Neutrophil (primary cell): ENCODE measurements around the gene TMIE.

ENCODE experiments used
- H3K27ac ChIP-seq: fragments of 200-600 bp; sonication (generic); 2 replicates; pipeline ENCODE4 v1.5.1; 2016; ENCODE audit warnings: mild to moderate bottlenecking, moderate library complexity
- H3K27me3 ChIP-seq: fragments of 200-600 bp; sonication (generic); 2 replicates; pipeline ENCODE4 v1.6.0; 2016; ENCODE audit warnings: mild to moderate bottlenecking
- H3K36me3 ChIP-seq: fragments of 200-600 bp; sonication (generic); 2 replicates; pipeline ENCODE4 v1.5.1; 2017
- H3K4me1 ChIP-seq, 2 experiments: fragments of 200-600 bp in 1 of 2; sonication (generic) in 1 of 2; 1 replicate in 1 of 2; 2 replicates in 1 of 2; pipeline versions ENCODE4 v1.5.1 to v1.6.1; 2013 to 2016; ENCODE audit warnings: low read depth in 1 of 2, low read length in 1 of 2, mild to moderate bottlenecking in 1 of 2, moderate library complexity in 1 of 2; ENCODE audit not compliant: control insufficient read depth in 1 of 2, insufficient read depth in 1 of 2
- H3K4me3 ChIP-seq, 2 experiments: fragments of 200-600 bp in 1 of 2; sonication (generic) in 1 of 2; 1 replicate in 1 of 2; 2 replicates in 1 of 2; pipeline ENCODE4 v1.5.1; 2013 to 2016; ENCODE audit warnings: low read depth in 1 of 2, low read length in 1 of 2, mild to moderate bottlenecking in 1 of 2, moderate library complexity in 1 of 2
- H3K9me3 ChIP-seq: fragments of 200-600 bp; sonication (generic); 2 replicates; pipeline ENCODE4 v1.5.1; 2016
- CTCF ChIP-seq: fragments of 200-600 bp; sonication (generic); IDR thresholded peaks from 2 replicates; pipeline ENCODE4 v1.5.1; 2016; ENCODE audit warnings: antibody characterized with exemption

Gene TMIE

DNA sequence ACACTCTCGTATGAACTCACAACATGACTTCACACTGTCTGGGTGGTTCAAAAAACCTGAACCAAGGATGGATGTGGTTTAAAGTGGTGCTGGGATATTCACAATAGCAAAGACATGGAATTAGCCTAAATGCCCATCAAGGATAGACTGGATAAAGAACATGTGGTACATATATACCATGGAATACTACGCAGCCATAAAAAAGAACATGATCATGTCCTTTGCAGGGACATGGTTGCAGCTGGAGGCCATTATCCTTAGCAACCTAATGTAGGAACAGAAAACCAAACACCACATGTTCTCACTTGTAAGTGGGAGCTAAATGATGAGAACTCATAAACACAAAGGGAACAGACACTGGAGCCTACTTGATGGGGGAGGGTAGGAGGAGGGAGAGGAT, 19.8 kb downstream of the TMIE start:
- TF ChIP-seq CTCF = no peak
- H3K27ac ChIP-seq = no peak overlapping the region
- H3K4me3 ChIP-seq = no peak overlapping the region
- peaks cover 27% of the 10 kb centered on the region for H3K27me3 ChIP-seq
- no peaks in the 10 kb centered on the region for H3K4me1 ChIP-seq
- H3K36me3 ChIP-seq = no peaks in the 10 kb centered on the region
- H3K9me3 ChIP-seq = no peaks in the 10 kb centered on the region

DNA sequence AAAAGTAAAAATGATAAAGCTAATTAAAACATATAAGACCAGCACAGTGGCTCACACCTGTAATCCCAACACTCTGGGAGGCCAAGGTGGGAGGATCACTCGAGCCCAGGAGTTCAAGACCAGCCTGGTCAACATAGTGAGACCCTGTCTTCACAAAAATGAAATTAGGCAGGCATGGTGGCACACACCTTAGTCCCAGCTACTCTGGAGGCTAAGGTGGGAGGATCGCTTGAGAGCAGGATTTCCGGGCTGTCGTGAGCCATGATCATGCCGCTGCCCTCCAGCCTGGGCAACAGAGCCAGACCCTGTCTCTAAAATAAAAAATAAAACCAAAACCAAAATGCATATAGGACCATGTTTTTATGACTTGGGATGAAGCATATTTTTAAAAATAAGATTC, 21.3 kb downstream of the TMIE start:
- peaks cover 27% of the 10 kb centered on the region for H3K27me3 ChIP-seq
- no peaks in the 10 kb centered on the region for H3K9me3 ChIP-seq
- H3K4me1 ChIP-seq = no peaks in the 10 kb centered on the region
- H3K36me3 ChIP-seq = no peaks in the 10 kb centered on the region
- no peak overlapping the region for H3K4me3 ChIP-seq
- no peak overlapping the region for H3K27ac ChIP-seq
- no peak for TF ChIP-seq CTCF

- TF ChIP-seq CTCF = no peak
- Histone ChIP-seq H3K36me3 (no peaks in the 10 kb centered on the region), H3K9me3 (no peaks in the 10 kb centered on the region), H3K4me3 (no peak overlapping the region), H3K4me1 (no peaks in the 10 kb centered on the region), H3K27ac (no peak overlapping the region), H3K27me3 (peaks cover 24% of the 10 kb centered on the region)
Observed at GRCh38 chr3:46724424-46724823, 23.2 kb downstream of the TMIE start.

GRCh38 chr3:46725621-46726314, 24.6 kb downstream of the TMIE start:
- no peaks in the 10 kb centered on the region for H3K9me3 ChIP-seq
- peaks cover 29% of the 10 kb centered on the region for H3K27me3 ChIP-seq
- H3K4me3 ChIP-seq = no peak overlapping the region
- H3K4me1 ChIP-seq = no peaks in the 10 kb centered on the region
- H3K27ac ChIP-seq = no peak overlapping the region
- no peak for TF ChIP-seq CTCF
- no peaks in the 10 kb centered on the region for H3K36me3 ChIP-seq

DNA sequence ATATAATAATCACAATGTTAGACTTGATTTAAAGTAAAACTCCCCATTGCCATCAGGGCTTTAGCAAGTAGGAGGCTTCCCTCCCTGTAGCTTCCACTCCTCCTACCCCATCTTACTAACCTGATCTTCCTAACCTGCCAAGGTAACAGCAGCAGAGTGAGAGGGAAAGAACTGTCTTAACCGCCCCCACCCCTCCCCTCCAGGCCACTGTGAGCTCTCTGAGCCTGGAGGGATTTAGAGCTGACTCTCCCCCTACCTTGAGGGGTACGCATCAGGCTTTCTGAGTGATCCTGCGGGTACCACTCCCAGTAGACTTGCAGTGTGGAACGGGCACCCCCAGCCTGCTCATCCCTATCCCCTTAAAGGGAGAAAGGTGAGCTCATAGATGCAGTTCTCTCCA, 27.8 kb downstream of the TMIE start:
- Histone ChIP-seq H3K27me3 (peaks cover 29% of the 10 kb centered on the region), H3K4me3 (no peak overlapping the region), H3K27ac (no peak overlapping the region), H3K9me3 (no peaks in the 10 kb centered on the region), H3K36me3 (no peaks in the 10 kb centered on the region), H3K4me1 (no peaks in the 10 kb centered on the region)
- TF ChIP-seq CTCF = no peak
